ENCODE results near the gene NOX5.

DNA sequence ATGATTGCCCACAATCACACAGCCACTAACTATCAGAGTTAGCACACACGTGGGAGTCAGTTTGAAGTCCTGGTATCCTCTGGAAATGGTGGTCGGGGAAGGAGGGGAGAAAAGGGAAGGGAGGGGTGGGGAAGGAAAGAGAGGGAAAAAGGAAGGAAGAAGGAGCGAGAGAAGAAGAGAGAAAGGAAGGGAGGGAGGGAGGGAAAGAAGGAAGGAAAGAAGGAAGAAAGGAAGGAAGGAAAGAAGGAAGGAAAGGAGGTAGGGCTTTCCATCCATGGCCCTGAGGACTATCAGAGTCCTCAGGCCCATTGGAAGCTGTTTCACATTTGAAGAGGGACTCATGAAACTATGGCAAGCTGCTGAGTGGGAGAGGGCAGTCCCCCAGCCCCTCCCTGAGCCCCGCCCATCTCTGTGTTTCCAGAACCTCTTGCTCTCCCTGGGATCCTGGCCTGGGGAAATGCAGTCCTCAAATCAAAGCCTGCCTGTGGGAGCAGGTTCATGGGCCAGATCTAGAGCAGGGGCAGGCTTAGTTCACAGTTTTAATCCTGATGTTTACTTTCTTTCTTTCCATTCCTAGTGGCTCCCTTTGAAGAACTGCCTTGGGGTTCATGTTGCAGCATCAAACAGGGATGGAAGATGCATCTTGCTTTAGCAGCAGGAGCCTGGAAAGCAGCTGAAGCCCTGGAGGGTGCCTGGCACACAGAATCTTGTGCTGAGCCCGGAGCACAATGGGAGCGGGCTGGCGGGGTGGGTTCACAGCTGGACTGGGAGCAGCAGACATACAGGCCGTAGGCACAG is 79.8 kb downstream of the NOX5 start:
- no peak for TF ChIP-seq POLR2A (IDR thresholded peaks at IDR 0.05; ENCODE audit: low read depth, low read length)
- no peak for TF ChIP-seq TAF1 (IDR thresholded peaks at IDR 0.05; ENCODE audit: borderline replicate concordance, low read depth, low read length)

All from GM12892 (cell line).